ENCODE results near the gene AIMP1.

GRCh38 chr4:106355193-106355592 lies 38.8 kb downstream of the AIMP1 start:
- TF ChIP-seq SIN3A (IDR thresholded peaks at IDR 0.05; ENCODE audit: borderline replicate concordance, insufficient read depth, low read depth, low read length) = no peak
- no peak for TF ChIP-seq CTCF (IDR thresholded peaks at IDR 0.05)
- no peak for TF ChIP-seq TCF7L2 (IDR thresholded peaks at IDR 0.05; ENCODE audit: low read depth, low read length)
- TF ChIP-seq POLR2AphosphoS5 (IDR thresholded peaks at IDR 0.05; ENCODE audit: low read depth, low read length) = no peak
- TF ChIP-seq REST (IDR thresholded peaks at IDR 0.05; ENCODE audit: insufficient read depth in 1 of 2, low read depth in 2 of 2, low read length in 1 of 2) = no peak
